NT2/D1 (cell line): ENCODE results near the gene MYO15B.

Experiments
- YY1 ChIP-seq: IDR thresholded peaks from 2 replicates; pipeline ENCODE4 v1.6.1; 2011; ENCODE audit not compliant: insufficient read length, insufficient read depth
- ZNF274 ChIP-seq: IDR thresholded peaks from 2 replicates; pipeline ENCODE4 v1.6.1; 2011; ENCODE audit warnings: mild to moderate bottlenecking, low read depth, low read length

DNA sequence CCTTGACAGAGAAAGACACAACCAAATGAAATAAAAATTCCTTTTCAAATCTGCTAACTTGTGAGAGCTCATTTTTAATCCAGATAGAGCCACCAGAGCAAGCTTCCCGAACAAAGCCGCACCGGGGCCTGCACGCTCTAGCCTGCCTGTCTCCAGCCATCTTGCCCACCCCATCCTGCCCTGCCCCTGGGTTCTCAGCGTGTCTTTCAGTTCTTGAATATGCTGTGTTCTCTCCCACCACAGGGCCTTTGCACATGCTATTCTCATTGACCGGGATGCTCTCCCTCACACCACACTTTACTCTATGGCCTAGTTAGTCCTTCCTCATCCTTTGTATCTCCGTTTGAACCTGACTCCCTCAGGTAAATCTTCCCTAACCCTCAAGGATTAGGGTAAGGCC lies 60.3 kb downstream of the MYO15B start:
- TF ChIP-seq ZNF274, result no peak
- TF ChIP-seq YY1, result no peak
